ENCODE results near the gene PDE9A.
"Not testable (repeated sequence)": the region's sequence is repeated elsewhere in the genome, so short reads cannot be mapped to it uniquely, and the experiment has no call there.

Gene PDE9A

DNA sequence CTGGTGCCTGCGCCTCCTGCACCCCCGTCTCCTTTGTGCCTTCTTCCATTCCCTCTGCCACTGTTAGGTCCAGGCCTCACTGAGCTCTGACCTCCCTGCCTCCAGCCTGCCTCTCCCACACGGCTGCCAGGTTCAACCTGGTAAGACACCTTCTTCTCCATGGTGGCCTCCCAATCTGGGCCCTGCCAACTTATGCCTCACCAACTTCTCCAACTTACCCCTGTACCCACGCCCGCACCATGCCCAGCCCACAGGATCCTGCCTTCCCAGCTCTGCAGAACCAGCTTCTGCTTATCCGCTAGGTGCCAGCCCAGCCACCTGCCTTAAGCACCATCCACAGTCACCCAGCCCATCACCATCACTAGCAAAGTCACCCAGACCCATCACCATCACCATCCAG, 37.2 kb downstream of the PDE9A start:
- DNase-seq, result no peak

DNA sequence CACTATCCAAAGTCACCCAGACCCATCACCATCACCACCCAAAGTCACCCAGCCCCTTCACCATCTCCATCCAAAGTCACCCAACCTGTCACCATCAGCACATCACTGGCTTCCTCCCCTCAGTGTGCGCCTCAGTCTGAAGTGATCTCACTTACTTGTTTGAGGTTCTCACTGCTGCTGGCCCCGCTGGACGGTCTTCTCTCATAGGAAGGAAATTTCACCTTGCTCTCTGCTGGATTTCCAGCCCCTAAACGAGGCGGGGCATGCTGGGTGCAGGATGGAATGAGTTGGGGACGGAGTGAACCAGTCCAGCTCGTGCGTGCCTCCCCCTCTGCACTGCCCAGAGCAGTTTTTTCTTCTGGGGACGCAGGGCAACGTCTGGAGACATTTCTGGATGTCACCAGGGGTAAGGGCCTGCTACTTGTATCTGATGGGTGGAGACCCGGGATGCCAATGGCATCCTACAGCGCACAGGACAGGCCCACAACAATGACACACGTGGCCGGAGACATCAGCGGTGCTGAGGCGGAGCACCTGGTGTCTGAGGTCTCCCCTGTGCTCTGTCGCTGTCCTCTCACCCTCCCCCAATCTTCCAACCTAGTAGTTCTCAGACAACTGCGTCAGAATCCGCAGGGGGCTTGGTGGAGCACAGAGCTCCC, 38.6 kb downstream of the PDE9A start:
- no peak for DNase-seq

DNA sequence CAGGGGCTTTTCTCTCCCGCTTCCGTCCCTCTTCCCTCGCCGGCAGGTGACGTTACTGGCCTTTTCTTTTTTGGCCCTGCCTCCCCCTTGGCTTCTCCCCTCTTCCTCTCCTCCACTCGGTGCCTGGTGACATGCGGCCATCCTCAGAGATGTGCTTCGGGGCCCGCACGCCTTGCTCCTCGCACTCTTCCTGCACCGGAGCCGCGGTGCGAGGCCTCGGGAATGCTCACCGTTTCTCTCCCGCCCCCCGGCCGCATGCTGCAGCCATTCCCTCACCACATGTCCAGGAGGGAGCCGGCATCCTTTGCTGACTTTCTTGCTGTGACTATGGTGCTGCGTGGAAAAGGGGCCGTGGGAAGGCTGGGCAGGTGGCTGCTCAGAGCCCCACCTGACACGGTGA, 39.3 kb downstream of the PDE9A start:
- no peak for DNase-seq

DNA sequence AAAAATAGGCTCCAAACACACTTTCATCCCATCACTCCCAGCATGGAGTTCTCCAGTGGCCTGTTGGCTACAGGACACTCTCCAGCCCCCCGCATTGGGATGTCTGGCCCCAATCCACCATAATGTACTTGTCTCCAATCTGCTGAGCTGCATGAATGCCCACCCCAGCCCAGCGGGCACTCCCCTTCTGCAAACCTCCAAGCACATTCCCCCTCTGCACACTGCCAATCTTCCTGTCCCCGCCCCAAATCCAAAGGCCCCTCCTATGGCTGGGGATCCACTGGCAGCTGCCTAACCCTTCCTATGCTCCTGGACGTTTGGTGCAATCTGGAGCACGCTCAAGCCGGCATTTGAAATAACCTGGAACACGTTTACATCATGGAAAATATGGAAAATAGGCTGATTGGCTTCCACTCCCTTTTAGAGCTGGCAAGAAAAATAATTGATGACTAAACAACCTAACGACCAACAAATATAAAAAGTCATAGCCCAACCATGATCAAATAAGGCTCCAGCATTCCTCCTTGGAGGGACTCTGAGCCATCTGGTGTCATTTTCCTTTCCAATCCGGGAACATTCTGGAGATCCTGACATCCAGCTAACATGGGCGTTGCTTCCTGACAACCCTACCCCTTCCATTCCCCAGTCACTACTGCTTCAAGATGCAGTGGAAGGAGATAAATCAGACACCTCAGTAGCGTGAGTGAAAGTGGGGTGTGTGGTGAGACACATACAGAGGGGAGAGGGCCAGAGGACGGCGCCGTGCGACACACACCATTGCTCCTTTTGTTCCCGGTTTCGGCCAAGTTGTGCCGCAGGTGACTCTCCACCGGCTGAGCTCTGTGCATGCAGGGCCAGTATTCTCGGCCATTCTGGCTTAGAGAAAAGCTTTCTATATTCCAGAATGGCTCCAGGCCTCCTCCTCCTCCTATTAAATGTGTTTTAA, 41.6 kb downstream of the PDE9A start:
- DNase-seq, result no peak

DNA sequence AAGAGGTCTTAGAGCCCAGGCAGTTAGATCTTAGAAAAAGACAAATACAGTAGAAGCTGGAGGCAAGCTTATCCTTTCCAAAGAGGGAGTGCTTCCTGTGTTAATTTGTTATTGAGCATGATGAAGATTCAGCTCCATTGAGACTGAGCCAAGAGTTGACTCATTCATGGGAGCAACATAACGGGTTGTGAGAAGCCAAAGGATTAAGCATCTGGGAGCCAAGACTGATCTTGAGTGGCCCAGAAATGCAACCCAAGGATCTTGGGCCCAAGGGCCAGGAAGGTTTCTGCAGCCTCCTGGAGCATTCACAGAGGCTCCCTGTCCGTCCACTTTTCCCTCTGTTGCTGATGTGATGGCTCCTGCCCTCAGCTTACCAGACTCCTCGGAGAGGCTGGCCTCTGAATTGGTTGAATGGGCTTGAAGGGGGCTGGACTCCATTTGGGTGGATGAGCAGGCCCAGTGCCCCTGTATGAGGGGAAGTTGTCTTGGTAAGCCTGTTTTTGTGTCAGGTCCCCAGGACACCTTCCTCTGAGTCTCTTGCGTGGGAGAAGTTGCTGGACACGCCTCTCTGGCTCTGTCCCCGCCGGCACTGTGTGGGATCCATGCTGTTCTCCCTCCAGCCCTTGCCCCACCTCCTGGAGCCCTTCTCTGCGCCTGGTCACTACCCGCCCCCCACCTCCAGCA, 42.4 kb downstream of the PDE9A start:
- peak; percentile 9 for DNase-seq

DNA sequence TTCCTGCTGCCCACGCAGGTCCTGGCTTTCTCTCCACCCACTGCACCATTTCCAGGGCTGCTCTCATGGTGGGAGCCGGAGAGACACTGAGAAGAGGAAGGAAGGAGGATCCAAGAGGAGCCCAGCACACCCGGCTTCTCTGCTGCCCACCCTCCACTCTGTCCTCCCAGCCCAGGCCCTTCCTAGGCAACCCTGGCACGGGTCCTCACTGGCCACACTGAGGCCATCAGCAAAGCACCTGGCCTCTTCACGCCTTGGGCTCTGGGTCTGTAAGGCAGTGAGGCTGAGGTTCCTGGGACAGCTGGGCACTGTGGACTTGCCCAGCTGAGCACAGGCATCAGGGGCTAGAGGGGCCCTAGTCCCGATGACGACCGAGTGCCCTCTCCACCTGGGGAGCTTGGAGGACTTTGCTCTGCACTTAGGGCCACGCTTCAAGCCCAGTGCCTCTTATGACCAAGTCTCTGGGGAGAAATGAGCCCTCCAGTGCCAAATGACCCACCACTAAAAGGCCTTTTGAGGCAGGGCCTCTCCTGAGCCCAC, 43.1 kb downstream of the PDE9A start:
- DNase-seq, result no peak

DNA sequence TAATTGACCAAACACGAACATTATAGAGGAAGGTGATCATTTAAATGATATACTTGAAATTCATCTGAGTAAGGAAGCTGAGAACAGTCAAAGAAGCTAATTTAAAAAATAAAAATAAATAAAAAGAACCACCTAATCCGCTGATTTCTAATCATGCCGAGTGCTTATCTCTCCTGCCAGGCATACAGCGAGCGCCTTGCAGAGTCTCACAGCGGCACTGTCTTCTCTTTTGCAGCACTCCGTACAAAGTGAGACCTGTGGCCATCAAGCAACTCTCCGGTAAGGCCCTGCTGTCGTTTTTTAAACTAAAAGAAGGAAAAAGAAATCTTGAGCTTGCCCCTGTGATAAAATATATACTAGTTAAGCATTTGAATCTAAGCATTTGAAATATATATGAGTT, 45.3 kb downstream of the PDE9A start:
- no peak for DNase-seq

DNA sequence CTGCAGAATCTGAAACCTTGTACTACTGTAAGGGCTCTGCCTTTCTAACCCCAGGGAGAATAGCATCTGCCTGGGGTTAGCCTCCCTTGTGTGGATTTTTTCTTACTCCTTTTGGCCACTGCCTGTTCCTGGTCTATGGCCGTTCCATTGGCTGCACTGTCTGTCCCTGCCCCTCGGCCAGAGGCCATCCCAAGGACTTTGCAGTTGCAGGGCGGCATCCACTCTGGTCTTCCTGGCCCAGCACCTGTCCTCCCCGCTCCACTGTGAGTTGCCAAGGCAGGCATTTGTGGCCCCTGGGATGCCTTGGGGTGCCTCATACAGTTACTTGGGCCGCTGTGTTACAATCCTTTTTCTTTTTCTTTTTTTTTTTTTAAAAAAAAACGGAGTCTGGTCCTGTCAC, 45.8 kb downstream of the PDE9A start:
- DNase-seq, result no peak

DNA sequence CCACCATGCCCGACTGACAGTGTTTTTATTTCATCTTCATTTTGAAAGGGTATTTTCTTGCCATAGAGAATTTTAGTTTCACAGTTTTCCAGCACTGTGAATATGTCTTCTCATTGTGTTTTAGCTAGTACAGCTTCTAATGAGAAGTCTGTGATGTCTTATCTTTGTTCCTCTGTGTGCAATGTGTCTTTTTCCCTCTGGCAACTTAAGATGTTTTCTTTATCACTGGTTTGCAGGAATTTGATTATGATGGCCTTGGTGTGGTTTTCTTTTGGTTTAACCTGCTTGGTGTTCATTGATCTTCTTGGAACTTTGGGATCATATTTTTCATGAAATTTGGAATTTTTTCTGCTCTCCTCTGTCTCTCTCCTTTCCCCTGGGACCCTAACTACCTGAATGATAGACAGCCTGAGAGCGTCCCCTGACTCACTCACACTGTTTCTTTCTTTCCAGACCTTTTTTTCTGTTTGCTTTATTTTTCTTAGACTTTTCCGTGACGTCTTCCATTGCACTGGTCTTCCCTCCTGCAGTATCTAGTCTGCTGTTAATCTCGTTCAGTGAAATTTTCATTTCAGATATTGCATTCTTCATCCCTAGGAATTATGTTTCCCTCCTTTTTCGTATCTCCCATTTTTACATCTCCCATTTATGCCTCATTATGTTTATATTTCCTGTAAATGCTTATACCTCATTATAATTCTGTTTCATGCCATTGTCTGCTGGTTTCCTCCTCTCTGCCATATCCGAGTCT, 48.5 kb downstream of the PDE9A start:
- no peak for DNase-seq

DNA sequence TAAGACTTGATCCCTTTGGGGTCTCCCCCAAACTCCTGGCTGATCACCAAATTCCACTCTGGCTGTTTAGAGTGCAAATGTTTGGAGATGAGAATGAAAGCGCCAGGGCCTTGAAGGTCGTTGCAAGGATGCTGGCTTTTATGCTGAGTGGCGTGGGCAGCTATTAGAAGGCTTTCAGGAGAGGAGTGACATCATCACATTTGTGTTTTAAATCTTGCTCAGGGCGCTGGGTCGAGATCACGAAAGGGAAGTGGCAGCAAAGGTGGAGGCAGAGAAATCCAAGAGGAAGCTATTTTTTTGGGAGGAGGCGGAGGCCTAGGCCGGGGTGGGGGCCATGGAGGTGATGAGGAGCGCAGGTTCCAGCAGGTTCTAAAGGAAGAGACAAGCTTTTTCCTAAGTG, 49.3 kb downstream of the PDE9A start:
- no peak for DNase-seq

DNA sequence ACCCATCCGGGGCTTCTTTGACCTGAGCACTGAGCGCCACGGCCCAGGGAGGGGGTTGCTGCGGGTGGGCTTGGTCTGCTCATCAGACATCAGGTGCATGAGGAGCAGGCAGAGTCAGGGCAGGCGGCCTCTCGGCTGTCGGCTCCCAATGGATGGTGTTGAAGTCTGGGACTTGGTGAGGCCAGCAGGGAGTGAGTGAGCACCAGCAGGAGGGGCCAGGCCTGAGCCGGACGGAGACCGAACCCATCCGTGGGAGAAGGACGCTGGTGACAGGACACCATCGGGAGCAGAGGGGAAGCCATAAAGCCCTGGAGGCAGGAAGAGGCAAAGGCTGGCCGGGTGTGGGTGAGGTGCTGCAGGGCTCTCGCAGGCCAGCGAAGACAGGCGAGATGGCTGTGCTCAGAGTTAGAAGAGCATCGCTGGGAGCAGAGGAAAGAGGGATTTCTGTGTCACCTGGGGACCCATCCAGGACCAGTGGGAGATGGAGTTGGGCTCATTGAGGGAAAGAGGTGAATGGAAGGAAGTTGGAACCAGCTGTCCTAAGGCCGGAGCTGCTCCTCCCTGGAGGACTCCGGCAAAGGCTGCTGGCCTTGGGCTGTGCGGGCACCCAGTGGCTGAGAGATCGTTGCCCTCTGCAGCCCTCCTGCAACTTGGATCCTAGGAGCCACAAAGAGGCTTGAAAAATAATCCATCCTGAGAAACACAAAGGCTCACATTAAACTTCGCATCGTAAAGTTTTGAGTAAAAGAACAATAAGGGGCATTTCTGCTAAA, 49.9 kb downstream of the PDE9A start:
- DNase-seq, result no peak

DNA sequence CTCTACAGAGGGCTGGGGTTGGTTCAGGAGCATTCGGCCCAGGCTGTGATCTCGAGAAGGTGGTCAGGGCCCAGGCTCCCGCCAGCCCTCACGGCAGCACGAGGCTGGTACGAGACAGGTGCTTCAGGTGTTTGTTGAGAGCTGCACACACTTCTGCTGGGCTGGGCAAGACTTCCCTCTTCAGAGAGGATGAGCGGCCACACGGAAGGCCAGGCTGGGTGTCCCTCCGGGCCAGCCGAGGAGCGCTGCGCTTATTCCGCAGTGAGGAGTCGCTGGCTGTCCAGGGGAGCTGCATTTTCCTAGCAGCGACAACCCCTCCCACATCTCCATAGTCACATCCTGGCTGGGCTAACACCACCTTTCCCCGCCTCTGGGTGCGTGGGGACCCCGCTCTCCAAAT, 50.5 kb downstream of the PDE9A start:
- DNase-seq, result no peak

DNA sequence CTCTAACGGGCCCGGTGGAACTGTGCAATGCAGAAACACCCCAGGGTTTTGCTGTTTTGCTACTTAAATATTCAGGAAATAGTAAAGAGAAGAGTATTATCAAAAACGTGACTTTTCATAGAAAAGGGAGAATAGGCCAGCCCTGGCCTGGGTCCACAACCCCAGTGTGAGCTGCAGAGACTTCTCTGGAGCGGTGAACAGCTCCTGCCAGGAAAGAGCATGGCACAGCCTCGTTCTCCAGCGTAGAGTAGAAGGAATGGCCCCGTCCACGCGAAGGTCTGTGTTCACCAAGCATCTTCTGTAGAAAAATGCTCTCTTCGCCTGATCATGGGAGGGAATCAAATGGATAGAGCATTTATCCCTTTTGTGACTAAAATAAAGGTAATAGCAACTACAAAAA, 51.4 kb downstream of the PDE9A start:
- DNase-seq, result no peak

DNA sequence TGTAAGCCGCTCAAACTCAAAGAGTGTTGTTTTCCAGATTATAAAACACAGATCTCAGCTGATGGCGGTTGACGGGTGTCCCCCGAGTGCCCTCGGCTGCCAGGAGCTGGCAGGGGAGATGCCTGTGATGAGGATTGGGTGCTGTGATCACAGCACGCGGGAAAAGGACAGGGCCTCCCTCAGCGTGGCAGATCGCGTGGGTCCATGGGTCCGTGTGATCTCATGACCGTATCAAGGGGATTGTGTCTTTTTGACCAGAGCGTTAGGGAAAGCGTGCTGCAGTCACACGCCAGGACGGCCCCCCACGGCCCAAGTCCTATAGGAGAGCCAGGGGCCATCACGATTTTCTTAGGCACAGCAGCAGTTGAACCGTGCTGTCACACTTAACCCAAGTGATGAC, 51.9 kb downstream of the PDE9A start:
- DNase-seq, result no peak

DNA sequence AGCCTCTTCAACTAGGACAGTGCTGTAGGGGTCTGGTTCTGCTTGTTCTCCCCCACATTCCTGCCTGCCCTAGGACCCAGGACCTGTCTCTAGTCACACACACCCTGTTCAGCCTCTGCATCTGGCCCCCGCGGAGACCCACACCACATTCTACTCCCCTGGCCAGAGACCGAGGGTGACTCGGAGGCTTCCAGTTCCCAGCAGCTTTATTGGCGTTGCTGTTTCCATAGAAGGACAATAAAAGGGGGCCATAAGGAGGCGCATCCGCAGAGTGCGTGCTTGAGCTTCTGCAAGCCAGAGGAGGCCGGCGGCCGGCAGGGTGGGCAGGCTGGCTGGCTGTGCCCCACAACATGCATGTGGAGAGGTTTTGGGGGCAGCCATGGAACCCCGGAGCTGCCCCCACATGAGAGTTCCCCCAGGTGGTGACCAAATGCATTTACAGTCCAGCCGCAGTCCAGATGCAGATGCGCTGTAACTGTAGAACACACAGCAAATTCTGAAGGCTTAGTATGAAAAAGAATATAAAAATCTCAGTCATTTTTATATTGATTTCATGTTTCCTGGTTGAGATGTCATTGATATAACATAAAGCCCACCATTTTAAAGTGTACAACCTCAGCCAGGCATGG, 52.4 kb downstream of the PDE9A start:
- no peak for DNase-seq

DNA sequence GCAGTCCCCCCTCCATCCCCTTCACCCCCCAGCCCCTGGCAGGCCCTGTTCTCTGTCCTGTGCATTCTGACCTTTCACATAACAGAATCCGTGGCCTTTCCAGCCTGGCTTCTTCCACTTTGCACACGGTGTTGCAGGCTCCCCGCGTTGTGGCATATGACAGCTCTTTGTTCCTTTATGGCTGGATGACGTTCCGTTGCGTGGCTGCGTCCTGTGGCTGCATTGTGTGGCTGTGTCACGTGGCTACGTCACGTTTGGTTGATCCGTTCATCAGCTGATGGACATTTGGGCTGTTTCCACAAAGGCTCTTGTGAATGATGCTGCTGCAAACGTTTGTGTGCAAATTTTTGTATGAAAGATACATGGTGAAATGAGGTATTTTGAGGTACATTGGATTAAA, 53.3 kb downstream of the PDE9A start:
- no peak for DNase-seq

DNA sequence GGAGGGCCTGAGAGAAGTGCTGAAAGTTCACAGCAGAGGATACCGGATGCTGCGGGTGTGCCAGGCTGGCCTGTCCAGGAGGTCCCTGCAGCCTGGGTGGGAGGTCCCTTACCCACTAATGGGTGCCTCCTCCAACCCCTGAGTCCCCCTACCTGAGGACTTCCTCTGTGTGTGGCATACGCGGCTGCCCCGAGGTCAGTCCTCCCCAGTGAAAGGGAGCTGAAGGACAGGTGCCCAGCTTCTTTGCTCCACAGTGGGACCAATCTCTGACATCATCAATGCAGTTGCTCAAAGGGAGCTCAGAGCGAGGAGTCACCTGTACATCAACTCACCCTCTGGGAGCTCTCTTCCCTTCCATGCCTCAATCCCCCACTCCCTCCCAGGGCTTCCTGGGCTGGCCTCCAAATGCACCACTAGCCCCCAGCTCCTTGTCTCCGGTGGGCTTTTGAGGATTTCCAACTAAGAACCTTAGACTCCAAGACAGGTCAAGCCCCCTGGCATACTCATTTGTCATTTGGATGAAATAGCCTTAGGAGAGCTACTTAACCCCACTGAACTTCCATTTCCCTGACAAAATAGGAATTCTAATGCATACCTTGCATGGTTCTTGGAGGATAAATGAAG, 53.9 kb downstream of the PDE9A start:
- DNase-seq, result no peak

DNA sequence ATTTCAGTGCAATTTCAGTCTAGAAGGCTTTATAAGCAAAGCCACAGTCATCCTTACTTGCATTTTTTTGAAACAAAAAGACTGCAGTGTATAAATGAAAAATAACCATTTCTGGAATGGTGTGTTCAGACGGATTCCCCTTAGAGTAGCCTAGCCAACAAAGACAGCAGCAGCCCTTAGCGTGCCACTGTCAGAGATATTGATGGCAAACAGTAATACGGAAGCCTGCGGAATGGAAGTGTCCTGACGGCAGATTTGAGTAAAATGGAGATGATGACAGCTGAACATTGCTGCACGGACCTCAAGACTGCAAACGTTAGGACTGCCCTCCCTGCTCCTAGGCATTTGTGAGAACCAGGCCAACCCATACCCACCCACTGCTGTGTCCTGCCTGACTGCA, 54.7 kb downstream of the PDE9A start:
- no peak for DNase-seq

DNA sequence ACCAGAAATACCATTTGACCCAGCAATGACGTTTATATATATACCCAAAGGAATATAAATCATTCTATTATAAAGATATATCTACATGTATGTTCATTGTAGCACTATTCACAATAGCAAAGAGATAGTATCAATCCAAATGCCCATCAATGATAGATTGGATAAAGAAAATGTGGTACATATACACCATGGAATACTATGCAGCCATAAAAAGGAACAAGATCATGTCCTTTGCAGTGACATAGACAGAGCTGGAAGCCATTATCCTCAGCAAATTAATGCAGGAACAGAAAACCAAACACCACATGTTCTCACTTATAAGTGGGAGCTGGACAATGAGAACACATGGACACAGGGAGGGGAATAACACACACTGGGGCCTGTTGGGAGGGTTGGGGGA, 55.5 kb downstream of the PDE9A start:
- not testable (repeated sequence) for DNase-seq

DNA sequence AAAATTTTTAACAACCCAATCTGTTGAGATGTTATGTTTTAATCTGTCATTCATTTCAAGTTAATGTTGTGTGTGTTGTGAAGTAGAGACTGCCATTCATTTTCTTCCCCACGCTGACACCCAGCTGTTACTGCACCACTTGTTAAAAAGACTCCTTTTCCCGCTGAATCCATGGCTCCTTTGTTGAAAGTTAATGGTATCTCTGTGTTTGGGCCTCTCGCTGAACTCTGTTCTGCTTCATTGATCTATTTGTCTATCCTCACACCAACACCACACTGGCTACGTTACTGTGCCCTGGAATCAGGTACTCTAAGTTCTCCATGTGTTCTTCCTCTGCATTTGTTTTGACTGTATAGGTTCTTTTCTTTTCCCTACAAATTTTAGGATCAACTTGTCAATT, 58.2 kb downstream of the PDE9A start:
- DNase-seq, result no peak

DNA sequence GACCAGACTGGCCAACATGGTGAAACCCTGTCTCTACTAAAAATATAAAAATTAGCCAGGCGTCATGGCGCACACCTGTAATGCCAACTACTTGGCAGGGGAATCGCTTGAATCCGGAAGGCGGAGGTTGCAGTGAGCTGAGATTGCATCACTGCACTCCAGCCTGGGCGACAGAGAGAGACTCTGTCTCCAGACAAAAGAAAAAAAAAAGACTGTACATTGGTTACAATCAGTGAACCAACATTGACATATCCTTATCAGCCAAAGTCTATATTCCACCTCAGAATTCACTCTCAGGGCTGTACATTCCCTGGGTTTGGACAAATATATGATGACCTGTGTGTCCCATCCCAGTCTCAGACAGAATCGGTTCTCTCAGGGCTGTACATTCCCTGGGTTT, 62.0 kb downstream of the PDE9A start:
- not testable (repeated sequence) for DNase-seq

All from fibroblast of skin of abdomen (primary cell).